Dedifferentiated amniotic fluid mesenchymal stem cell (primary cell): ENCODE measurements around the gene ZNF584.
"Not testable (repeated sequence)": the region's sequence is repeated elsewhere in the genome, so short reads cannot be mapped to it uniquely, and the experiment has no call there.

Experiments
- DNase-seq: peaks from one replicate; pipeline ENCODE4 v3.0.0-alpha.2; 2016; ENCODE audit errors: extremely low spot score

Gene ZNF584

DNA sequence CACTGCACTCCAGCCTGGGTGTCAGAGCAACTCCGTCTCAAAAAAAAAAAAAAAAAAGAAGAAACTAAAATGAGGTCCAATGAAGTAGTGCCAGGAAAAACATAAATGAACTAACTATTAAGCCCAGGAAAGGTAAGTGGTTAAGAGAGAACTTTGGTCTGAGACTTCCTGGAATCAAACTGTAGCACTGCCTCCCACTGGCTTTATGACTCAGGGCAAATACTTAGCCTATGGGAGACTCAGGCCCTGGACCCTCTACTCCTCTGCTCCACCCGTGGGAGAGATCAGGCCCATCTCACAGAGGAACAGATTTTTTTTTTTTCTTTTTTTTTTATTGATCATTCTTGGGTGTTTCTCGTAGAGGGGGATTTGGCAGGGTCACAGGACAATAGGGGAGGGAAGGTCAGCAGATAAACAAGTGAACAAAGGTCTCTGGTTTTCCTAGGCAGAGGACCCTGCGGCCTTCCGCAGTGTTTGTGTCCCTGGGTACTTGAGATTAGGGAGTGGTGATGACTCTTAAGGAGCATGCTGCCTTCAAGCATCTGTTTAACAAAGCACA, 4.5 kb upstream of the ZNF584 start:
- DNase-seq, result not testable (repeated sequence)

DNA sequence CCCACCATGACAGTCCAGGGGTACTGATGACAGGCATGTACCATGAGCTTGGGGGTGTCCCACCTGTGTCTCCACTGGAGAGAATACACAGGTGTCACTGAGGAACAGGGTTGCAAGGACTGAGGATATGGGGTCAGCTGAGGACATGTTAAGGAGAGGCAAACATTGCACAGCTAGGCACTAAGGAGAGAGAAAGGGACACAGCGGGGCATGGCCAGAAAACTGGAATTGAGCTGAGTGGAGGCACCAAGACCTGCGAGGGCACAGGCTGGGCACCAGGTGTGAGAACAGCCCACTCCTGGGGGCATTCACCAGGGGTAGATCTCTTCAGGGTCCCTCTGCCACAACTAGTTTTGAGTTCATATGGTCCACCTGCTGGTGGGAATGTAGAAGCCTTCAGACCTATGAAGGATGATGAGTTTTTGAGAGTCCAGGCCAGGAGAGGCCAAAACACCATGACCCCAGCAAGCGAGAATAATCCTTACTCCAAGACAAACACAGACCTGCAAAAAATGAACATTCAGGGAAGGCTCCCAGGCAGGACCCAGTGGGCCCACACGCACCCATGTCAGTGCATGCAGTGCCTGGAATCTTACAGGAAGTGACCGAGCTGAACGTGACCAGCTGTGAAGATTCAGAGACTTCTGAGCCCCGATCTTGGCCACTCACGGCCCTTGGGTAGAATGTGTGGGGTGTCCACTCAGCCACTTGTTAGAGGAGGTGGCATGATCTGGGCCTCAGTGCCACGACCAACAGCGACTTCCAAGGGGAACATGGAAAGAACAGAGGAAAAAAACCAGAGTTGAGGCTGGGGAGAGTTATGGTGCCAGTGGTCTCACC, 1.4 kb upstream of the ZNF584 start:
- no peak for DNase-seq

DNA sequence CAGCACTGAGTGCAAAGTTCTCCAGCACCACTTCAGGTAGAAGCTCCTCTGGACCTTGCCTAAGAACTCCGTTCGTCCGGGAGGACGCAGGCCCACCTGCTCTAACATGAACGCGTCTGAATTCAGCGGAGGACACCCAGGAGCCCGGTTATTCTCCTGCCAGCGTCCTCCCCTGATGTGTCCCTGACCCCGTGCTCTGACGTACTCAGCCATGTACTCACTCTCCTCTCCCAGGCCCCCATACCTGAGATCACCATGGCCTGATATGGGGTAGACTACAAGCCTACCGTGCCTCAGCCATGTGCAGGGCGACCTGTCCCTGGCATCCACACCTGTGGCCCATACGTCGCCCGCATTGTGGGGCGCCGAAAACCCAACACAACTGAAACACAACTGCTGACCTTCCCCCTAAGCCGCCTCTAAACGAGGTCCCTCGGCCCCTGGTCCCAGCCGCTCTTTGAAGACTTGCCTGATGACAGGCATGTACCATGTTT, 744 bp upstream of the ZNF584 start:
- DNase-seq, result no peak

DNA sequence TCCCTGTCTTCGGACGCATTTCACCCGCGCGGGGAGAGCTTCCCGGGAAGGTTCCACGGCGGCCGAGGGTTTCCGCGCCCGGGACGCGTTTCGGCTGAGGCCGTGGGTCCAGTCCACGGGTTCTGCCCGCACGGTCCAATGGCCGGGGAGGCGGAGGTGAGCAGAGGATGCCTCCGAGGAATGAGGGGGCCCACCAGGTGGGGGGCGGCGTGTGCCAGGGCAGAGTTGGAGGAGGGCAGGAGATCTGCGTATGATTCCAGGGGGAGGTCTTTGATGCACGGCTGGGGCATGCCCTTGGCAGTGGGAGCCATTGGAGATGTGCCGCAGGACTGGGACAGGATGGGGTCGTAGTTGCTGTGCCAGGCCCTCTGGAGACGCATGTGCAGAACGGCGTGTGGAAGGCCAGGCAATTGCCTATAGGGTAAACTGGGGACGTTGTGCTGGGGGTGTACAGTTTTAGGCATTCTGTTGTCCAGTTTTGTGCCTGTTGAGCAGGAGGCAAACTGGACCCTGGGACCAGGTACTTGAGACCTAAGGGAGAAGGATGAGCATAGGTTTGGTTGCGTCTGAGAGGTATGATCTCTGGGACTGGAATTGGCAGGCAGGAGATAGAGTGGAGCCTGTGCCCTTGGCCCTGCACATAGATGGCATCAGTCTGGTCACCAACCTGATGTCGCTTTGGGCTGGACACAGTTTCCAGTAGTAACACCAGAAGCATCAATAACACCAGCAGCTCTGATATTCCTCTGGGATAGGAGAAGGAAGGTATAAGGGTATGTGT, 751 bp downstream of the ZNF584 start:
- DNase-seq, result no peak

DNA sequence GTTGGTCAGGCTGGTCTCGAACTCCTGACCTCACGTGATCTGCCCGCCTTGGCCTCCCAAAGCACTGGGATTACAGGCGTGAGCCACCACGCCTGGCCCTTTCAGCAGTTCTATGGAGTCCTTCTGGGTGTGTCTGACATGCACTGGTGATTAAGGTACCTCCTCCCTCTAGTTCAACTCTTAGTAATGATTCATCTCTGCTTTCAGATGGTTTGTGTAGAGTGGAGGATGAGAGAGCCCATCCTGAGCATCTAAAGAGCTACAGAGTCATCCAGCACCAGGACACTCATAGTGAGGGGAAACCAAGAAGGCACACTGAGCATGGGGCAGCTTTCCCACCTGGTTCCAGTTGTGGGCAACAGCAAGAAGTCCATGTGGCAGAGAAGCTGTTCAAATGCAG, 8.2 kb downstream of the ZNF584 start:
- DNase-seq, result no peak

DNA sequence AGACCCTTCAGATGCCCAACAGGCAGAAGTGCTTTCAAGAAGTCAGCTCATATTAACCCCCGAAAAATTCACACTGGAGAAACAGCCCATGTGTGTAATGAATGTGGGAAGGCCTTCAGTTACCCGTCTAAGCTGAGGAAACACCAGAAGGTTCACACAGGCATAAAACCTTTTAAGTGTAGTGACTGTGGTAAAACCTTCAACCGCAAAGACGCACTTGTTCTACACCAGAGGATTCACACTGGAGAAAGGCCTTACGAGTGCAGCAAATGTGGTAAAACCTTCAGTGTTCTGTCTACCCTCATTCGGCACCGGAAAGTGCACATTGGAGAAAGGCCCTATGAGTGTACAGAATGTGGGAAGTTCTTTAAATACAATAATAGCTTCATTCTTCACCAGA, 8.6 kb downstream of the ZNF584 start:
- DNase-seq, result no peak

DNA sequence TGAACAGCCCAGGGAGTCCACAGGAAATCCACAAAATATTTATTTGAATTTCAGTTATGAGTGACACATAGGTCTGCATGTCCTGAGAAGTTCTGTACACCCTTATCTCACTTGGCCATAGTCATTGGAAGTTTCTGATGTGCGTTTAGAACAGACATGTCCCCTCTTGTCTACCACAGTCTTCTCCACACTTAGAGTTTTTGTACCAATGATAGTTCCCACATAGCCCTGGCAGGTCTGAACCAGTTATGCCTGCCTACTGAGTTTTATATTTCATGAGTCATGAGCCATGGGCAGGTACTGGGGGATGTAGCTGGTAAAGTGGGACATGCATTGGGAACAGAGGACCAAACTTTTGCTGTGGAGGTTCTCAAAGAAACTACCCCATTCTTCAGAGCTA, 20.2 kb downstream of the ZNF584 start:
- no peak for DNase-seq

DNA sequence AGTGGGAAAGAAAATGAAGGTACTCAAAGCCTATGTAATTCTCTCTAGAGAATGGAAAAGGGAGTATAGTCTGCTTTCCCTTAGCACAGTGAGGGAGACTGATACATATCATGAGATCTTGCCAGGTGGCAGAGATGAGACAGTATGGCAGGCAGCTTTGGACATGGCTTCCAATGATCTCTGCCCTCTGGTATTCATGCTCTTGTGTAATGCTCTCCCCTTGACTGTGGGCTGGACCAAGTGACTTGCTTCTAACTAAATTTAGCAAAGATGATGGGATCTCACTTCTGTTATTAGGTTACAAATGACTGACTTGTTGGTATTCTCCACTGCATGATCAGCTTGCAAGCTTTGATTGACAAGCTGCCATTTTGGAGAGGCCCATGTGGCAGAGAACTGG, 21.3 kb downstream of the ZNF584 start:
- no peak for DNase-seq

DNA sequence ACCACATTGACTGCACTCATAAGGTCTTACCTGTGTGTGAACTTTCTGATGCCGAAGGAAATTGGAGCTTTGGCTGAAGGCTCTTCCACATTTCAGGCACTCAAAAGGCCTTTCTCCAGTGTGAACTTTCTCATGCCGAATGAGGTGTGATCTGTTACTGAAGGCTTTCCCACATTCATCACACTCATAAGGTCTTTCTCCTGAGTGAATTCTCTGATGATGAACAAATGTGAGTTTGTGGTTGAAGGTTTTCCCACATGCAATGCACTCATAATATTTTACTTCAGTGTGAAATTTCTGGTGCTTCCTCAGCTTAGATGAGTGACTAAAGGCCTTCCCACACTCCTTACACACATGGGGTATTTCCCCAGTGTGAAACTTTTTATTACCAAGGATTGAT, 25.8 kb downstream of the ZNF584 start:
- DNase-seq, result no peak

DNA sequence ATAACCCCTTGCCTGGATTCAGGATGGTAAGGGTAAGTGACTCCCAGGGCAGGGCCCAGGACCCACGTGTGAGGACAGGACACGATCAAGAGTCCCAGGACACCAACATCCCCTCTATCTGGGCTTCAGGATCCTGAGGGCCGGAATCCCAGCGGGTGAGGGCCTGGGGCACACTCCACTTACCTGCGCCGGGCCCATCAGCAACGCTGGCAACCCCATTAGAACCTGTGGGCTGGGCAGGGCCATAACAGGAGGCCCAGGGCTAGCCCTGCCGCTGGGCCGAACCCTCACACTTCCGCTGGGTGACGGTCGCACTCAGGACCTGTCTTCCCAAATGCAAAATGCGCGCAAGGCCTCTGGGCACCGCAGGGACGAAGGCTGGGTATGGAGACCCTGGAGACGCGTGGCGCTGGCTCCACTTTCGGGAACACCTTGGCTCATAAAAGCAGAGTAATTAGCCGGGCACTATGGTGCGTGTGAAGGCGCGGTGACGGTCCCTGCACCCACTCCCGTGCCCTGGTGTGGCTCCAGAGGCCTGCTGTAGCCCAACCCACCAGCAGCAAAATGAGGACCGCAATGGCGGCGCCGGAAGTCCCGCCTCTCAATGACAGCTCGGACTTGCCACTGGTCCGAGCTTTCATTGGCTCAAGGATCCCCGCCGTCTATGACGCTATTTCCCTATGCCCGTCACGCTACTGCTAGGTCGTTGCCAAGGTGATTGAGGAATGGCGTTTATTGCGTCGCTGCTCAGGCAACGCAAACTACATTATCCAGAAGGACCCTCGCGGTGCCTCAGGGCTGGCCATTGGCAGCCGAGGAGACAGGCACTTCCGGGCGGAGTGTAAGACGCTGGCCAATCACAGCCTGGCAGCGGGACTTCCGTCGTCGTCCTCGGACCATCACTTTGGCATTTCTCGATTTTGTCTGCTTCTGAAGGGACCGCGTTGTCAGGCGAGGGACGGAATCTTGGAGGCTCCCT, 31.4 kb downstream of the ZNF584 start, which contains the start of gene ZNF132:
TSS of gene ZNF132 (minus strand) at position 578 of the 979 bp plus-strand sequence. CDS start at position 246, 332 bp downstream.
- DNase-seq, result peak; percentile 99

DNA sequence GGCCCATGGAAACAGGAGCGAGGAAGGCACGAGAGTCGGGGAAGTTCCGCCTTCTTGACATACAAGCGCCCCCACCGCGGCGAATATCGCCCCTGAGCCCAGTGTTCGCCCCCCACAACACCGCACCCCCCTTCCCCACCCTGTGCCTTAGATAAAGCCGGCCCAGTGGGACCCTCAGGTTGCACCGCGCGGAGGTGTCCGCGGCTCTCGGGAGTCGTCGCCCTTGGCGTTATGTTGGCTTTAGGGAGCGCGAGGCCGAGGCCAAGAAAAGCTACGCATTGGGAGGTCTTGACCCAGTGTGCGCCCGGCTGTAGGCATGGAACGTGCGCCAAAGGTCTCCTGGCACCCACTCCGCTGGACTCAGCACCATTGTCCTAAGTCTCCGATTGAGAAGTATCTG, 32.1 kb downstream of the ZNF584 start:
- no peak for DNase-seq

DNA sequence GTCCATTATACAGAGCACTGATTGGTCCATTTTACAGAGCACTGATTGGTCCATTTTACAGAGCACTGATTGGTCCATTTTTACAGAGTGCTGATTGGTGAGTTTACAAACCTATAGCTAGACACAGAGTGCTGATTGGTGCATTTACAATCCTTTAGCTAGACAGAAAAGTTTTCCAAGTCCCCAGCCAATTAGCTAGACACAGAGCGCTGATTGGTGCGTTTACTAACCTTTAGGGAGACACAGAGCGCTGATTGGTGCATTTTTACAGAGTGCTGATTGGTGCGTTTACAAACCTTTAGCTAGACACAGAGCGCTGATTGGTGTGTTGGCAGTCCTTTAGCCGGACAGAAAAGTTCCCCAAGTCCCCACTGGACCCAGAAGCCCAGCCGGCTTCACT, 34.5 kb downstream of the ZNF584 start:
- DNase-seq, result not testable (repeated sequence)

DNA sequence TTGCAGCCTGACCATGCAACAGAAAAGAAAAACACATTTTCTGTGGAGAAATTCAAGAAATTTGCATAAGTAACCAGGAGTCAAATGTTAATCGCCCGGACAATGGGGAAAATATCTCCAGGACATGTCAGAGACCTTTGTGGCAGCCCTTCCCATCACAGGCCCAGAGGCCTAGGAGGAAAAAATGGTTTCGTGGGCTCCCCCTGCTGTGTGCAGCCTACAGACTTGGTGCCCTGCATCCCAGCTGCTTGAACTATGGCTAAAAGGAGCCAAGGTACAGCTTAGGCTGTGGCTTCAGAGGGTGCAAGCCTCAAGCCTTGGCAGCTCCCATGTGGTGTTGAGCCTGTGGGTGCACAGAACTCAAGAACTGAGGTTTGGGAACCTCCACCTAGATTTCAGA, 40.4 kb downstream of the ZNF584 start:
- not testable (repeated sequence) for DNase-seq

DNA sequence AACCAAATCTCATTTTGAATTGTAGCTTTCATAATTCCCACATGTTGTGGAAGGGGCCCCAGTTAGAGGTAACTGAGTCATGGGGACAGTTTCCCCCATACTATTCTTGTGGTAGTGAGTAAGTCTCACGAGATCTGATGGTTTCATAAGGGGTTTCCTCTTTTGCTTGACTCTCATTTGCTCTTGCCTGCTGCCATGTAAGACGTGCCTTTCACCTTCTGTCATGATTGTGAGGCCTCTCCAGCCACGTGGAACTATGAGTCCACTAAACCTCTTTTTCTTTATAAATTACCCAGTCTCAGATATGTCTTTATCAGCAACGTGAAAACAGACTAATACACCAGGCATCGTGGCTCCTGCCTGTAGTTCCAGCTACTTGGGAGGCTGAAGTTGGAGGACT, 41.5 kb downstream of the ZNF584 start:
- DNase-seq, result not testable (repeated sequence)

DNA sequence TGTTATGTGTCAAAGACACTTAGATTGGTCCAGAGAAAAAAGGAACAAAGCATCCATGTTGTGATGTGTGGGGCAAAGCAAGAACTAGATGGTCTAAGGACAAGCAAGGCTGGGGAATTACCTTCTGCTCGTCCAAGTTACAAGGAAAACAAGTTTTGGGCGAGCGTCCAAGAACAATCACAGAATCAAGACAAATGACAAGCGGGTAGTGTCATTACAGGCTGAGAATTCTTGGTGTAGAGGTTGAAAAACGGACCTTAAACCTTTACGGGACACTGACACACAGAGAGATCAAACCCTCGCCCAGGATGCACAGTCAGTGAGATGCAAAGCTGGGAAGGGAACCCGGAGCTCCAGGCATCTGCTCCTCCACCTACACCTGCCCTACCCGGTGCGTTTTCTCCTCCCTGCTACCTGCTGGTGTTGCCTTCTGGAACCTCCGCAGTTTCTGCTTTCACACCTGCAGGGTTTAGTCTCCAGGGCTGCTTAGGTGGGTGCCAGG, 42.5 kb downstream of the ZNF584 start:
- no peak for DNase-seq

DNA sequence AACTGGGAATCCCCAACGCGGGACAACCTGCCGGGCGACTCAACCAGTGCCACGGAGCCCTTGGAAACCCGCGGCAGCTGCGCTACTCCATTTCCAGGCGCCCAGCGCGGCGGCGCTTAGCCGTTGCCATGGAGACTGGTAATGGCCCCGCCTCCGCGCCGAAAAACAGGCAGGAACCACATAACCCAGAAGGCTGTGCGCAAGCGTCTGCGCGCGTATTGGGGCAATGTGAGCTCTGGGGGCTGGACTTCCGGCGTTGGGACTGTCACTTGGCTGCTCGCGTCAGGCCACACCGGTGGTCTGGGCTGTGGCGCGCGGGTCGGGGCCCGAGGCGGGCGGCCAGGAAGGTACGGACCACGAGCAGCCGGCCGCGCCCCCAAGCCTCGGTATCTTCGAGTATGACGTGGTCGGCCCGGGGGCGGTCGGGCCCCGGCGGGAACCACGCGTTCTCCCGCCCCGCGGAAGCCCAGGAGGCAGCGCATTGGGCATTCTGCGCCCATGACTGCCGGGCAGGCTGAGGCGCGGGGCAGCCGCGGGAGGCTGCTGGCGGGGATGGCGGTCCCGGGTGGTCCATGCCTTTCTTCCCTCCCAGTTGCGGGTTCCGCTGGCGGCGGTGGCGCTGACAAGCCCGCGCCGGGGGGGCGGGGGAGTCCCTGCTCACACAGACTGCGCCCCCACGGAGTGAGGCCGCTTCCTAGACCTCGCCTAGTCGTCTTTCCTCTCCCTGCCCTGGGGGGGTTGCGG, 43.1 kb downstream of the ZNF584 start, which contains the start of gene ZNF324B:
TSS of gene ZNF324B (plus strand) at position 265 of the 744 bp plus-strand sequence. CDS start 2,080 bp downstream, outside the sequence.
- DNase-seq, result peak; percentile 93

DNA sequence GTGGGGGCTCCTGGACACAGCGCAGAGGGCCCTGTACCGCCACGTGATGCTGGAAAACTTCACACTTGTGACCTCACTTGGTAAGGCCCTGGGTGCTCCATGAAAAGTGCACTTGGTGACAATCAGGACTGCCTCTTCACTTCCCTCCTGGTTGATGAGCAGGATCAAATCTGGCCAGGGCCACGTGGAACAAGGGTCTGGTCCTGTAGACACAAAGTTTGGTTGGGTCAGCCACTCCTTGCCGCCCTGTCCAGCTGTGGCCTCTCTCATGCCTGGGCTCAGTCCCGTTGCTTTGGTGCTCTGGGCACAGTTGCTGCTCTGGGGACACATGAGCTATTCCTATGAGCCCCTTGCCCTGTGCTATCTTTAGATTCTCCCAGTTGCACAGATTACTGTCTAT, 45.3 kb downstream of the ZNF584 start:
- DNase-seq, result no peak

DNA sequence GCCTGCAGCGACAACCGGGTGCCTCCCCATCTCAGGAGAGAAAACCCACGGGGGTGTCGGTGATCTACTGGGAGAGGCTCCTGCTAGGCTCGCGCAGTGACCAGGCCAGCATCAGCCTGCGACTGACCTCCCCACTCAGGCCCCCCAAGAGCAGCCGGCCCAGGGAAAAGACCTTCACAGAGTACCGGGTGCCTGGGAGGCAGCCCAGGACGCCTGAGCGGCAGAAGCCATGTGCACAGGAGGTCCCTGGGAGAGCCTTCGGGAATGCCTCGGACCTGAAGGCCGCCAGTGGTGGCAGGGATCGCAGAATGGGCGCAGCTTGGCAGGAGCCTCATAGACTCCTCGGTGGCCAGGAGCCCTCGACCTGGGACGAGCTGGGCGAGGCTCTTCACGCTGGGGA, 46.9 kb downstream of the ZNF584 start:
- DNase-seq, result no peak

DNA sequence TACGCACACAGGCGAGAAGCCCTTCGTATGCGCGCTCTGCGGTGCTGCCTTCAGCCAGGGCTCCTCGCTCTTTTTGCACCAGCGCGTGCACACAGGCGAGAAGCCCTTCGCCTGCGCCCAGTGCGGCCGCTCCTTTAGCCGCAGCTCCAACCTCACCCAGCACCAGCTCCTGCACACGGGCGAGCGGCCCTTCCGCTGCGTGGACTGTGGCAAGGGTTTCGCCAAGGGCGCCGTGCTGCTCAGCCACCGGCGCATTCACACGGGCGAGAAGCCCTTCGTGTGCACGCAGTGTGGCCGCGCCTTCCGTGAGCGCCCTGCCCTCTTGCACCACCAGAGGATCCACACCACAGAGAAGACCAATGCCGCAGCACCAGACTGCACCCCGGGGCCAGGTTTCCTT, 47.7 kb downstream of the ZNF584 start:
- no peak for DNase-seq

DNA sequence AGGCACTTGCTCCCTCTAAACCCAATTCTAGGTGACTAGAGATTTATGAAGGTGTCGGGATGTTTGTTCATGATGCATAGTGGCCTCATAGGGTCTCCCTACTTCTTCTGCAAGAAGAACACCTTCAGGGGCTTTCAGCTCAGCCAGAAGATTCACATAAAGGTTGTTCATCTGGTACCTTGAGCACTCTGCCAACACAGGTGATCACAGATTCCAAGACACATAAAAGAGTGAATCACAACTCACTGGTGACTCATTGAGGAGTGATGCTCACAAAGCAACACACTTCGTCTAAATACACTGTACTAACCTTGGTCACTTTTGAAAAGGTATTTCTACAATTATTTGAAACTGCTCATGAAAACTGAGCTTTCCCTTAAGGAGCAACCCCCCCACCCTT, 51.6 kb downstream of the ZNF584 start:
- no peak for DNase-seq
